Spinal cord (tissue), 10 donors: Measurements from ENCODE around the gene ATF7IP. TPM values are rescaled to one million over a fixed set of nuclear protein-coding genes. Genes with fewer than 3 reads are reported as not detected.

ENCODE experiments used
- DNase-seq, 6 donors: peaks; one replicate each; pipeline versions ENCODE4 v3.0.0 to v3.0.0-alpha.2; 2013 to 2015; ENCODE audit warnings: low spot score in 6 of 6, low read depth in 4 of 6
- H3K27ac ChIP-seq: one replicate; pipeline ENCODE4 v1.5.1; 2013; ENCODE audit warnings: low read depth, low read length, control low read depth
- H3K27me3 ChIP-seq: one replicate; pipeline ENCODE4 v1.6.1; 2013; ENCODE audit warnings: low read length; ENCODE audit not compliant: control insufficient read depth, insufficient read depth
- H3K36me3 ChIP-seq: one replicate; pipeline ENCODE4 v1.6.1; 2013; ENCODE audit warnings: low read length; ENCODE audit not compliant: control insufficient read depth, insufficient read depth
- H3K4me1 ChIP-seq: one replicate; pipeline ENCODE4 v1.6.1; 2013; ENCODE audit warnings: low read length; ENCODE audit not compliant: control insufficient read depth, insufficient read depth
- H3K4me3 ChIP-seq: one replicate; pipeline ENCODE4 v1.5.1; 2013; ENCODE audit warnings: low read depth, low read length, control low read depth
- H3K9me3 ChIP-seq: one replicate; pipeline ENCODE4 v1.6.1; 2013; ENCODE audit warnings: low read length; ENCODE audit not compliant: control insufficient read depth, insufficient read depth
- WGBS: methylation state at CpG from one replicate; pipeline ENCODE4 v1.1.5; 2013; ENCODE audit warnings: missing lambda C conversion rate; ENCODE audit not compliant: insufficient coverage; 5-methylcytosine and 5-hydroxymethylcytosine counted together
- polyA plus RNA-seq, 2 donors: library from polyadenylated mRNA; unstranded; fragments of 120-200 nt; gene quantifications; one replicate each; pipeline ENCODE4 v1.2.1, GENCODE V29; 2013; ENCODE audit not compliant: insufficient read length in 2 of 2
- total RNA-seq, 2 donors: library from RNA; depleted of rRNA in 1 of 2; stranded (reverse); fragments of 120-200 nt in 1 of 2; fragments of >200 nt in 1 of 2; gene quantifications; one replicate each; pipeline versions ENCODE4 v1.2.3 to v1.2.4, GENCODE V29; 2013 to 2014
- donor health status: healthy.

ATF7IP gene
- total and polyA plus RNA-seq, 4 donors, result 42.3 to 73.5 (median 54.5) TPM

DNA sequence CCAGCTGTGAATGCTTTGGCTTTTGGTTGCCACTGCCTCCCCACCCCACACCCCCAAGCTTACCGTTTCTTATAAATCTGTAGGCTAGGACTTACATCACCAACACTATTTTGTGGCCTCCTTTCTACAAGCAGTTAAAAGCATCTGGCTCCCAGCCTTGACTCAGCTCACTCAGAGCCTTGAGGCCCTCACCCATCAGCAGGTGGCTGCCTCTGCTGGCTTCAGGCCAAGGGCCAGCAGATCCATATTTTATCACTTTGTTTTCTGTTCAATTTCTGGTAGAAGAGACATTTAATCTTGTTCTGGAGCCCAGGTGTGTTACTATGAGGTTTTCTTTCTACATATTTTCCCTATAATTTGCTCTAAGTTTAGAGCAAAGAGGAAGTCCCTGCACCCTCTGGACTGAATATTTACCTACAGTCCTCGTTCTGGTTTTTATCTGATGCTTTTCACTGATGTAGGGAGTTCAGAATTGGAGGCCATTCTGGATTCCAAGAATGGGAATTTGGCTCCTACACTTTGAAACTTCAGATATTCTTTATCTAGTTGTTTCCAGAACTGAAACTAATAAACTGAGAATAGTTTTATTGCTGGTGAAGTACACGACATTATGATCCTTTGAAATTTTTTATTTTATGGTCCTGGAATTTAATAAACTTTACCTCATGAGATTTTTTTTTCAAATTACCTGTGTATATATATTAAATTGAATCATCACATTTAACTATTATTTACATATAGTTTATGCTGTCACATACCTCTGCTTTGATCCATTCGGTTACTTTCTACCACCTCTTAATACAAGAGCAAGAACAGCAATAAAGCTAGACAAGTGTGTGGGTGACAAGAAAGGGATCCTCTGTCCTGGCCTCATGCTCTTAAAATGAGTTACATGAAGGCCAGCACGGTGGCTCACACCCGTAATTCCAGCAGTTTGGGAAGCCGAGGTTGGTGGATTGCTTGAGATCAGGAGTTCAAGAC lies 180.0 kb downstream of the ATF7IP start:
- H3K36me3 ChIP-seq, result no peaks in the 10 kb centered on the region
- DNase-seq, result no peak
- H3K4me1 ChIP-seq, result no peaks in the 10 kb centered on the region
- H3K4me3 ChIP-seq, result no peak overlapping the region
- 95% methylated on average over 3 of the region's 7 CpGs for WGBS
- H3K27me3 ChIP-seq, result no peaks in the 10 kb centered on the region
- no peak overlapping the region for H3K27ac ChIP-seq
- no peaks in the 10 kb centered on the region for H3K9me3 ChIP-seq

DNA sequence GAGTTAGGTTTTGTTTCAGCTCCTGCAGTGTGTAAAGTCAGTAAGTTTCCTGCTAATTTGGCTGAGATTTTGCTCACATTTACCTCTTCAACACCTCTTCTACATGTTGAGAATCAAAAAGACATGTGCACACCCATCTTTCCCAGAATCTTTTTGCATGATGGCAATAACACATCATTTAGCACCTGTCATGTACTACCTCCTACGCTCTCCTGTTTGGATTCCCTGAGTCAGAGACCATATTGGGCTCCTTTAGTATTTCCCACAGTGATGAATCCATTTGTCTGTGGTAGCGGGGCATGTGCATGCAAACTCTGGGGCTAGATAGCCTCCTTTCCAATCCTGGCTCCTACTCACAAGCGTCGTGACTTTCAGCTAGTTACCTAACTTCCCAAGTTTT lies 182.1 kb downstream of the ATF7IP start:
- Histone ChIP-seq H3K9me3 (no peaks in the 10 kb centered on the region), H3K27me3 (no peaks in the 10 kb centered on the region), H3K27ac (no peak overlapping the region), H3K4me3 (no peak overlapping the region), H3K4me1 (no peaks in the 10 kb centered on the region), H3K36me3 (no peaks in the 10 kb centered on the region)
- WGBS, result 100% methylated on average over 1 of the region's 4 CpGs
- DNase-seq, result no peak

DNA sequence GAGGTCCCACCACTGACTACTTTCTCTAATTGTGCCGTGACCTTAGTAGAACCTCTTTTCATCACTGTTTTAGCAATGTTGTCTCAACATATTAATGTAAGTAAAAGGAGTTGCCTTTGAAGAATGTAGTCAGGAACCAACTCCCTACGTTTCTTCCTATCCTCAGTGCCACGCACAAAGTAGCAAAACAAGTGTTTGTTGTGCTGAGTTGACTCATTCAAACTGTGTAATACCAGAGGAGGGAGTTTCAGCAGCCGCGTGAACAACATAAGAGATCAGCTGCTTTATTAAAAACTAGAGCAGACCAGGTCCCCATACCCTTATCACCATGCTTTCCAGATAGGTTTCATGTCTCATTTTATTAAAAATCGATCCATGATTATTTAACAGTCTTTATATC lies 183.1 kb downstream of the ATF7IP start:
- Histone ChIP-seq H3K4me3 (no peak overlapping the region), H3K4me1 (no peaks in the 10 kb centered on the region), H3K9me3 (no peaks in the 10 kb centered on the region), H3K36me3 (no peaks in the 10 kb centered on the region), H3K27me3 (no peaks in the 10 kb centered on the region), H3K27ac (no peak overlapping the region)
- WGBS, result no CpG with 5 or more reads among the region's 6 CpGs
- no peak for DNase-seq

Other genes starting within 250 kb of the ATF7IP start
- 10 to 100 TPM; 28.6 to 50.7 TPM for gene PLBD1, start 202.2 kb downstream of the ATF7IP start, total RNA-seq
- 1 to 10 TPM; 4.1 to 7.1 TPM for gene PLBD1, start 202.2 kb downstream of the ATF7IP start, polyA plus RNA-seq